Measurements from ENCODE around the gene CEP85L. TPM values are rescaled to one million over a fixed set of nuclear protein-coding genes. Genes with fewer than 3 reads are reported as not detected.

The CEP85L gene
- total RNA-seq, 1 donor = 16.4 TPM

DNA sequence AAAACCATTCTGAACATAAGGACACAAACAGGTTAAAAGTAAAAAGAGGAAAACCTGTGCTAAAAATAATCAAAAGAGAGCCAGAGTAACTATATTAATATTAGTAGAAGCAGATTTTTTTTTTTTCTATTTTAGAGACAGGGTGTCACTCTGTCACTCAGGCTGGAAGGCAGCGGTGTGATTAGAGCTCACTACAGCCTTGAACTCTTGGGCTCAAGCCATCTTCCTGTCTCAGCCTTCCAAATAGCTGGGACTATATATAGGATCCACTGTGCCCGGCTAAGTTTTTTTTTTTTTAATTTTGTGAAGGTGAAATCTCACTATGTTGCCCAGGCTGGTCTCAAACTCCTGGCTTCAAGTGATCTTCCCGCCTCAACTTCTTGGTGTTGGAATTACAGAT lies 136.7 kb downstream of the CEP85L start:
- TF ChIP-seq, protein P1, sequence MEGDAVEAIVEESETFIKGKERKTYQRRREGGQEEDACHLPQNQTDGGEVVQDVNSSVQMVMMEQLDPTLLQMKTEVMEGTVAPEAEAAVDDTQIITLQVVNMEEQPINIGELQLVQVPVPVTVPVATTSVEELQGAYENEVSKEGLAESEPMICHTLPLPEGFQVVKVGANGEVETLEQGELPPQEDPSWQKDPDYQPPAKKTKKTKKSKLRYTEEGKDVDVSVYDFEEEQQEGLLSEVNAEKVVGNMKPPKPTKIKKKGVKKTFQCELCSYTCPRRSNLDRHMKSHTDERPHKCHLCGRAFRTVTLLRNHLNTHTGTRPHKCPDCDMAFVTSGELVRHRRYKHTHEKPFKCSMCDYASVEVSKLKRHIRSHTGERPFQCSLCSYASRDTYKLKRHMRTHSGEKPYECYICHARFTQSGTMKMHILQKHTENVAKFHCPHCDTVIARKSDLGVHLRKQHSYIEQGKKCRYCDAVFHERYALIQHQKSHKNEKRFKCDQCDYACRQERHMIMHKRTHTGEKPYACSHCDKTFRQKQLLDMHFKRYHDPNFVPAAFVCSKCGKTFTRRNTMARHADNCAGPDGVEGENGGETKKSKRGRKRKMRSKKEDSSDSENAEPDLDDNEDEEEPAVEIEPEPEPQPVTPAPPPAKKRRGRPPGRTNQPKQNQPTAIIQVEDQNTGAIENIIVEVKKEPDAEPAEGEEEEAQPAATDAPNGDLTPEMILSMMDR (IDR thresholded peaks at IDR 0.05; ENCODE audit: insufficient read depth, low read depth, low read length) = no peak
- no peak for DNase-seq (ENCODE audit: low read depth)
- H3K4me3 ChIP-seq (ENCODE audit: low read depth, low read length) = no peak overlapping the region

DNA sequence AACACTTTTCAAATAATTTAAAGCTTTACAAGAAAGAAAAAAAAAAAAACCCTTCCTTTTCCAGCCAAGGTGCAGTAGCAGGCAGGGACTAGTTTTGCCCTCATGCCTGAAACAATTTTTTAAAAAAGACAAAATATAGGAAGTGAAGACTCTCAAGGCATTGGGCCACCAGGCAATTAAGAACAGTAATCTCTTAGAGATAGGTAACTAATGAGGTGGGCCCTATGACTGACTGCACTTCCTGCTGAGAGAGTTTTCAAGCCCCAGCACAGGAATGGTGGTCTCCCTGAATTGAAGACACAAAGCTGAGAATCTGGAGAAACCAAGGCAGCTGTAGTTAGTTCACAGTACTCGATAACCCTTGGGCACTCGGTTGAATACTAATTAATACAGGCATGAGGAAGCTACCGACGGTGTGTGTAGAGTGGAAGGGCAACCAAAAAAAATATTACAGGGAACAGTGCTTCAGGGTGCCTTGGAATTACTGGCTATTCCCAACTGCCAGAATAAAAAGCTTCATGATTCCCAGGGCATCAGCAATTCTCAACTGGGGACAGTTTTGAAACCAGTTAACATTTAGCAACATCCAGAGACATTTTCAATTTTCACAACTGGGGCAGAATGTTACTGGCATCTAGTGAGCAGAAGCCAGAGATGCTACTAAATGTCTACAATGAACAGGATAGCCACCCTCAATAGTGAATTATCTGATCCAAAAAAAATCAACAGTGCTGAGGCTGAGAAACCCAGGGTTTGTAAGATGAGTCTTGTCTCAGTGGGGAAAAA lies 139.3 kb downstream of the CEP85L start:
- DNase-seq (ENCODE audit: low read depth) = no peak
- TF ChIP-seq, protein P1 (IDR thresholded peaks at IDR 0.05; ENCODE audit: insufficient read depth, low read depth, low read length) = no peak
- H3K4me3 ChIP-seq (ENCODE audit: low read depth, low read length) = no peak overlapping the region

DNA sequence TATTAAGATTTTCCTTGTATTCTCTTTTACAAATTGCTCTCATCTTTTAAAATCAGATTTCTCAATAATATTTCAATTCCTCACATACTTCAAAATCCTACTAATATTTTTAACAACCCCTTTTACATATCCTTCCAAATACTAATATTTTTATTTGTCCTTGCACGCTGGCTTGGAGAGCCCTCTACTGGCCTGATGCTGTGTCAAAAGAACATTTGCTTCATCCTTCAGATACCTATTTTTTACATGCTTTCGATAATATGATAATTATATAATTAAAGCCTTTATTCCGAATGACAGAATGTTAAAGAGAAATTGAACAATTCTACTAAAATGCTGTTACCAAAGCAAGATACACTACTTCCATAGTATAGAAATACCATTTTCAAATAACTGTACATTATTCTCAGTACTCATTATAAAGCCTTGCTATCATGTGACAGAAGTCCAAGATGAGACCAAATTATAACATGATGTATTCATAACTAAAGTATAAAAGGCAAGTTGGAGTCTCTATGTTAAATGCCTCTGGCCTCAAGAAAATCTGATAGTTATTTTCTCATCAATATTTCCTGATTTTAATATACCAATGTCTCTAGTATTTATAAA lies 142.3 kb downstream of the CEP85L start:
- DNase-seq (ENCODE audit: low read depth) = peak; percentile 41
- TF ChIP-seq, protein P1 (IDR thresholded peaks at IDR 0.05; ENCODE audit: insufficient read depth, low read depth, low read length) = peak; percentile 66
- H3K4me3 ChIP-seq (ENCODE audit: low read depth, low read length) = no peak overlapping the region

DNA sequence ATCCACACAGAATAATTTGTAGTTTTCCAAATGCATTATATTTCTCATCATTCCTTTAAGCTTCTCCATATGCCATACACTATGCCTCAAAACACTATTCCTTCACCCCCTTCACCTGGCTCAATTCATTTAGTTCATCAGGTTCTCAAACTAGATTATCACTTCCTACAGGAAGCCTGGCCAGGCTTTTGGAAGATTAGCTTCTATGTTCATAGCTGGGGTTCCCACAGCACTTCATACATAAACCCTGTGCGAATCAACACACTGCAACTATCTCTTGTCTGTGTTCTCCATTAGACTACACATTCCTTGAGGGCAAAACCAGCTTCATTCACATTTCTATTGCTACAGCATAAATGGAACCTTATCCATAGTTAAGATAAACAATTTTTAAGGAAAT lies 143.8 kb downstream of the CEP85L start:
- TF ChIP-seq, protein P1 (IDR thresholded peaks at IDR 0.05; ENCODE audit: insufficient read depth, low read depth, low read length) = no peak
- no peak overlapping the region for H3K4me3 ChIP-seq (ENCODE audit: low read depth, low read length)
- no peak for DNase-seq (ENCODE audit: low read depth)

DNA sequence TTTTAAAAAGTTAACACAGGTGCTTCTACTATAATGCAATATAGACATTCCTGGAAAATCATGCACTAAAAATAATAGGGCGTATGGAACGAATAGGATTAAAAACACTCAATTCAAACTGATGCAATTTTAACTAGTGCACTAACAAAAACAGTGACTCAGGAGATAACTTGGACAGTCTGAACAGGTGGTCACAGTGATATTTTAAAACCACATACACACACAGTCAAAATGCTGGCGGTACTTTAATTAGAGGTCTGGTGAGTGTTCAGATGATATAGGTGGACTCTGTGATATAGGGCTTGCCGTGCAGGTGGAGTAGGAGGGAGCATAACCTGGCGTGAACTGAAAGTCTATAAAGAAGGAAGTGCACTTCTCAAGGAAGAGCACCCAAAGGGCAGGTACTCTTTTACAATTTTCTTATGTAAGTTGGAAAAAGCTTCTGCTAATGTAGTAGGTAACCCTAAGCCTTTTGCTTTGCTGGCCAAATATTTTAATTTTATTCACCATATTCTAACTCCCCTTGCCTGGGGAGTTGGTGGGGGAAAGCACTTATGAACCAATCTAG lies 145.2 kb downstream of the CEP85L start:
- DNase-seq (ENCODE audit: low read depth) = no peak
- H3K4me3 ChIP-seq (ENCODE audit: low read depth, low read length) = no peak overlapping the region
- TF ChIP-seq, protein P1 (IDR thresholded peaks at IDR 0.05; ENCODE audit: insufficient read depth, low read depth, low read length) = no peak

DNA sequence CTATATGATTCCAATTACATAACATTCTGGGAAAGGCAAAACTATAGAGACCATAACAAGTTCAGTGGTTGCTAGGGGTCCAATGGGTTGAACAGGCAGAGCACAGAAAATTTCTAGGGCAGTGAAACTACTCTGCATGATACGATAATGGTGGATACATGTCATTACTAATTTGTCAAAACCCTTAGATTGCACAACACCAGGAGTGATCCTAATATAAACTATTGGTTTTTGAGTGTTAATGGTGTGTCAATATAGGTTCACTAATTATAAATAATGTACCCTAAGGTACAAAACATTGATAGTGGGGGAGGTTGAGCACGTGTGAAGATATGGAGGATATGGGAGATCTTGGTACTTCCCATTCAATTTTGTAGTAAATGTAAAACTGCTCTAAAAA lies 145.7 kb downstream of the CEP85L start:
- no peak overlapping the region for H3K4me3 ChIP-seq (ENCODE audit: low read depth, low read length)
- TF ChIP-seq, protein P1 (IDR thresholded peaks at IDR 0.05; ENCODE audit: insufficient read depth, low read depth, low read length) = no peak
- no peak for DNase-seq (ENCODE audit: low read depth)

Data from fibroblast of villous mesenchyme (primary cell).